ENCODE measurements around the gene ATOSB.
A peak's percentile ranks its signal among the peaks of the same experiment; 100 is the strongest.

Gene ATOSB

GRCh38 chr9:35079426-35080341, 36.0 kb downstream of the ATOSB start, which contains the start of gene FANCG:
Gene FANCG (minus strand): TSS chr9:35079942. CDS start chr9:35079524, 418 bp downstream.
- DNase-seq (peak; percentile 86), ATAC-seq (peak; percentile 91)

GRCh38 chr9:35079041-35079425, 36.6 kb downstream of the ATOSB start:
- no peak for ATAC-seq

GRCh38 chr9:35078066-35078465, 37.6 kb downstream of the ATOSB start:
- ATAC-seq = no peak
- no peak for DNase-seq

More at GRCh38 chr9:35079041-35079425, 36.6 kb downstream of the ATOSB start:
- DNase-seq = no peak

- ATAC-seq (no peak), DNase-seq (no peak)
Measured at GRCh38 chr9:35076848-35077247, 38.8 kb downstream of the ATOSB start.

GRCh38 chr9:35075358-35075757, 40.3 kb downstream of the ATOSB start:
- DNase-seq (no peak), ATAC-seq (no peak)

GRCh38 chr9:35074791-35075190, 40.9 kb downstream of the ATOSB start:
- DNase-seq = no peak
- no peak for ATAC-seq

- no peak for ATAC-seq
- DNase-seq = no peak
Measured at GRCh38 chr9:35074141-35074540, 41.5 kb downstream of the ATOSB start.

GRCh38 chr9:35073279-35073612, 42.4 kb downstream of the ATOSB start:
- ATAC-seq (no peak), DNase-seq (no peak)

GRCh38 chr9:35072461-35073278, 43.0 kb downstream of the ATOSB start, which contains the start of gene VCP:
Gene VCP (minus strand): TSS chr9:35072625. CDS start chr9:35072353, 272 bp downstream.
- ATAC-seq = peak; percentile 90
- peak; percentile 96 for DNase-seq

- DNase-seq = peak; percentile 80
- ATAC-seq = peak; percentile 69
Measured at GRCh38 chr9:35071814-35072460, 43.7 kb downstream of the ATOSB start.

- DNase-seq (no peak), ATAC-seq (no peak)
Measured at GRCh38 chr9:35070823-35071813, 44.5 kb downstream of the ATOSB start.

- DNase-seq (no peak), ATAC-seq (no peak)
Measured at GRCh38 chr9:35069020-35069419, 46.6 kb downstream of the ATOSB start.

GRCh38 chr9:35067056-35067455, 48.6 kb downstream of the ATOSB start:
- no peak for DNase-seq
- ATAC-seq = no peak

GRCh38 chr9:35060548-35061207, 55.0 kb downstream of the ATOSB start:
- DNase-seq = no peak
- ATAC-seq = no peak

GRCh38 chr9:35059438-35059837, 56.2 kb downstream of the ATOSB start:
- no peak for ATAC-seq
- DNase-seq = no peak

GRCh38 chr9:35057271-35057620, 58.4 kb downstream of the ATOSB start:
- no peak for ATAC-seq
- DNase-seq = no peak

- no peak for DNase-seq
- ATAC-seq = peak; percentile 15
Measured at GRCh38 chr9:35056571-35057270, 58.9 kb downstream of the ATOSB start.

GRCh38 chr9:35054871-35055644, 60.6 kb downstream of the ATOSB start:
- ATAC-seq (no peak), DNase-seq (no peak)

GRCh38 chr9:35054185-35054835, 61.4 kb downstream of the ATOSB start:
- ATAC-seq (no peak), DNase-seq (no peak)

Measured in stimulated activated naive CD8-positive, alpha-beta T cell treated with anti-CD3 and anti-CD28 coated beads, Interleukin-15, Interleukin-2, amounts not matched to agents 100 U/mL and 50 U/mL, for 24 hours (primary cell).